SKM-1 treated with dmso at 0.1 percent for 144 hours (cell line): ENCODE results near the gene SLC24A2.
"Not testable (repeated sequence)": the region's sequence is repeated elsewhere in the genome, so short reads cannot be mapped to it uniquely, and the experiment has no call there.

Experiments
- DNase-seq: peaks from one replicate; lab custom pipeline; 2025; ENCODE audit not compliant: unreplicated experiment; lab: John Stamatoyannopoulos, UW

SLC24A2 gene

GRCh38 chr9:19788614-19789271, at the start of gene SLC24A2:
Gene SLC24A2, minus strand, starts transcription at chr9:19789037.
- DNase-seq: no peak

- not testable (repeated sequence) for DNase-seq
Measured at GRCh38 chr9:19833331-19833730, 44.5 kb upstream of the SLC24A2 start.

GRCh38 chr9:19830796-19831195, 42.0 kb upstream of the SLC24A2 start:
- DNase-seq: no peak

GRCh38 chr9:19828576-19829109, 39.8 kb upstream of the SLC24A2 start:
- DNase-seq: no peak

- DNase-seq: no peak
Measured at GRCh38 chr9:19816769-19817168, 27.9 kb upstream of the SLC24A2 start.

- no peak for DNase-seq
Measured at GRCh38 chr9:19812194-19812593, 23.4 kb upstream of the SLC24A2 start.

GRCh38 chr9:19809422-19810269, 20.8 kb upstream of the SLC24A2 start:
- DNase-seq: no peak

GRCh38 chr9:19807182-19807892, 18.5 kb upstream of the SLC24A2 start:
- no peak for DNase-seq

GRCh38 chr9:19804431-19804830, 15.6 kb upstream of the SLC24A2 start:
- no peak for DNase-seq

- no peak for DNase-seq
Measured at GRCh38 chr9:19800884-19801283, 12.0 kb upstream of the SLC24A2 start.

GRCh38 chr9:19799784-19800183, 10.9 kb upstream of the SLC24A2 start:
- DNase-seq: no peak

- DNase-seq: no peak
Measured at GRCh38 chr9:19788152-19788551, 685 bp downstream of the SLC24A2 start.

- no peak for DNase-seq
Measured at GRCh38 chr9:19787672-19788071, 1.2 kb downstream of the SLC24A2 start.

GRCh38 chr9:19785230-19785629, 3.6 kb downstream of the SLC24A2 start:
- no peak for DNase-seq

GRCh38 chr9:19784136-19784535, 4.7 kb downstream of the SLC24A2 start:
- no peak for DNase-seq

- no peak for DNase-seq
Measured at GRCh38 chr9:19783500-19783899, 5.3 kb downstream of the SLC24A2 start.

GRCh38 chr9:19782005-19782404, 6.8 kb downstream of the SLC24A2 start:
- DNase-seq: no peak

- DNase-seq: no peak
Measured at GRCh38 chr9:19781240-19781639, 7.6 kb downstream of the SLC24A2 start.

GRCh38 chr9:19771446-19771845, 17.4 kb downstream of the SLC24A2 start:
- no peak for DNase-seq

GRCh38 chr9:19770973-19771372, 17.9 kb downstream of the SLC24A2 start:
- no peak for DNase-seq

GRCh38 chr9:19769213-19769612, 19.6 kb downstream of the SLC24A2 start:
- no peak for DNase-seq

- DNase-seq: no peak
Measured at GRCh38 chr9:19768798-19769197, 20.0 kb downstream of the SLC24A2 start.
